ENCODE measurements around the gene TBX2.
A peak's percentile ranks its signal among the peaks of the same experiment; 100 is the strongest.

The TBX2 gene

DNA sequence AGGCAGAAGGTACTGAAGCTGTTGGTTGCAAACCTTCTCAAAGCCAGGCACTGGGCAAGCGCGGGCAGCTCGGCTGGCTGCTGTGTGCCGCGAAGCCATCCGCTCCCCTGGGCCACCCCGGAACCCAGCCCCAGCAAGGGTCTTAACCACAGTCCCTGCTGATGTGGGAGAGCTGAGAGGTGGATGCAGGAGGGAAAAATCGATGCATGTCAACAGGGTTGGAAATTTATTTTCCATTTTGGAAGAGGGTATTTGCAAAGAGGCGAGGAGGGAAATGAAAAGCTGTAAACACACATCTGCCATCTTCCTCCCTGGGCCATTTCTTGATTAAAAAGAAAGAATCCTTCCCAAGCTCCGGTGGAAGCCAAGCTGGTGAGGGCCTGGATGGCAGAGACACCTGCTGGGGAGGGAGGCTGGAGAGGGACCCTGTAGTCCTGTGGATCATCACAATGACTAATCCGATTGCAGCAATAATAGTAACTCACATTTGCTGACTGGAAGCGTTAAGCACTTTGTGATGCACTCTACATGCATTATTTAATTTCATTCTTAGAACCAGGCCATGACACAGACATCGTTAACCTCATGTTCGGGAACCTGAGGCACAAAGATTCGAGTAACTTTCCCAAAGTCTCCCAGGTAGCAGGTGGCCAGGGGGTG lies 13.9 kb upstream of the TBX2 start:
- ATAC-seq = no peak
- TF ChIP-seq CSRNP3 (CRISPR knock-in tag; IDR thresholded peaks at IDR 0.05) (peak; percentile 56; the same call in 1 of the 2 replicates), ISL1 (CRISPR knock-in tag; IDR thresholded peaks at IDR 0.05) (peak; percentile 72), ZC3H10 (CRISPR knock-in tag; IDR thresholded peaks at IDR 0.05) (no peak), ESRRG (CRISPR knock-in tag; IDR thresholded peaks at IDR 0.05) (0 out of 2 replicates have a peak, but pooled peaks have one; percentile 52), ZNF70 (CRISPR knock-in tag; IDR thresholded peaks at IDR 0.05) (no peak), ARNTL (CRISPR knock-in tag; IDR thresholded peaks at IDR 0.05; ENCODE audit: borderline replicate concordance, low read depth) (no peak), BACH2 (CRISPR knock-in tag; IDR thresholded peaks at IDR 0.05; ENCODE audit: borderline replicate concordance) (no peak), GLIS3 (CRISPR knock-in tag; IDR thresholded peaks at IDR 0.05) (0 out of 2 replicates have a peak, but pooled peaks have one; percentile 13), TSHZ2 (CRISPR knock-in tag; IDR thresholded peaks at IDR 0.05) (peak; percentile 21; the same call in 1 of the 2 replicates), TCF4 (CRISPR knock-in tag; IDR thresholded peaks at IDR 0.05; ENCODE audit: borderline replicate concordance) (peak; percentile 37; the same call in 1 of the 2 replicates), SNAI2 (CRISPR knock-in tag; IDR thresholded peaks at IDR 0.05) (no peak; the same call in 1 of the 2 replicates), CREB5 (CRISPR knock-in tag; IDR thresholded peaks at IDR 0.05; ENCODE audit: low read depth) (no peak), ZNF565 (CRISPR knock-in tag; conservative IDR thresholded peaks at IDR 0.05; ENCODE audit: low read depth) (no peak), ZFP3 (CRISPR knock-in tag; IDR thresholded peaks at IDR 0.05) (no peak)
- TF ChIP-seq, protein P1, sequence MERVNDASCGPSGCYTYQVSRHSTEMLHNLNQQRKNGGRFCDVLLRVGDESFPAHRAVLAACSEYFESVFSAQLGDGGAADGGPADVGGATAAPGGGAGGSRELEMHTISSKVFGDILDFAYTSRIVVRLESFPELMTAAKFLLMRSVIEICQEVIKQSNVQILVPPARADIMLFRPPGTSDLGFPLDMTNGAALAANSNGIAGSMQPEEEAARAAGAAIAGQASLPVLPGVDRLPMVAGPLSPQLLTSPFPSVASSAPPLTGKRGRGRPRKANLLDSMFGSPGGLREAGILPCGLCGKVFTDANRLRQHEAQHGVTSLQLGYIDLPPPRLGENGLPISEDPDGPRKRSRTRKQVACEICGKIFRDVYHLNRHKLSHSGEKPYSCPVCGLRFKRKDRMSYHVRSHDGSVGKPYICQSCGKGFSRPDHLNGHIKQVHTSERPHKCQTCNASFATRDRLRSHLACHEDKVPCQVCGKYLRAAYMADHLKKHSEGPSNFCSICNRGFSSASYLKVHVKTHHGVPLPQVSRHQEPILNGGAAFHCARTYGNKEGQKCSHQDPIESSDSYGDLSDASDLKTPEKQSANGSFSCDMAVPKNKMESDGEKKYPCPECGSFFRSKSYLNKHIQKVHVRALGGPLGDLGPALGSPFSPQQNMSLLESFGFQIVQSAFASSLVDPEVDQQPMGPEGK (CRISPR knock-in tag; IDR thresholded peaks at IDR 0.05; ENCODE audit: borderline replicate concordance) = no peak

- no peak for TF ChIP-seq ISL1 (CRISPR knock-in tag; IDR thresholded peaks at IDR 0.05)
- no peak for TF ChIP-seq ZC3H10 (CRISPR knock-in tag; IDR thresholded peaks at IDR 0.05)
- TF ChIP-seq ARNTL (CRISPR knock-in tag; IDR thresholded peaks at IDR 0.05; ENCODE audit: borderline replicate concordance, low read depth) = no peak
- no peak for TF ChIP-seq GLIS3 (CRISPR knock-in tag; IDR thresholded peaks at IDR 0.05)
- no peak for TF ChIP-seq BACH2 (CRISPR knock-in tag; IDR thresholded peaks at IDR 0.05; ENCODE audit: borderline replicate concordance)
- ATAC-seq = no peak
These were observed 13.4 kb upstream of the TBX2 start for GRCh38 chr17:61386251-61386650.

- ATAC-seq = no peak
- TF ChIP-seq ARNTL (CRISPR knock-in tag; IDR thresholded peaks at IDR 0.05; ENCODE audit: borderline replicate concordance, low read depth) (no peak), ISL1 (CRISPR knock-in tag; IDR thresholded peaks at IDR 0.05) (no peak), RARB (CRISPR knock-in tag; IDR thresholded peaks at IDR 0.05) (no peak), OSR1 (CRISPR knock-in tag; IDR thresholded peaks at IDR 0.05) (no peak), ZNF565 (CRISPR knock-in tag; conservative IDR thresholded peaks at IDR 0.05; ENCODE audit: low read depth) (no peak), ESRRG (CRISPR knock-in tag; IDR thresholded peaks at IDR 0.05) (no peak), ZC3H10 (CRISPR knock-in tag; IDR thresholded peaks at IDR 0.05) (no peak), CSDC2 (CRISPR knock-in tag; IDR thresholded peaks at IDR 0.05) (no peak), POU6F1 (CRISPR knock-in tag; IDR thresholded peaks at IDR 0.05; ENCODE audit: borderline replicate concordance, low read depth) (no peak), ZFP3 (CRISPR knock-in tag; IDR thresholded peaks at IDR 0.05) (no peak), ZNF8 (CRISPR knock-in tag; IDR thresholded peaks at IDR 0.05) (no peak), TCF4 (CRISPR knock-in tag; IDR thresholded peaks at IDR 0.05; ENCODE audit: borderline replicate concordance) (no peak), ZNF70 (CRISPR knock-in tag; IDR thresholded peaks at IDR 0.05) (no peak), TOX (CRISPR knock-in tag; IDR thresholded peaks at IDR 0.05; ENCODE audit: borderline replicate concordance) (no peak), BACH2 (CRISPR knock-in tag; IDR thresholded peaks at IDR 0.05; ENCODE audit: borderline replicate concordance) (no peak), CREB5 (CRISPR knock-in tag; IDR thresholded peaks at IDR 0.05; ENCODE audit: low read depth) (no peak), PPARA (CRISPR knock-in tag; IDR thresholded peaks at IDR 0.05; ENCODE audit: borderline replicate concordance) (no peak)
- TF ChIP-seq, protein P1 (CRISPR knock-in tag; IDR thresholded peaks at IDR 0.05; ENCODE audit: borderline replicate concordance) = no peak
These were observed 12.6 kb upstream of the TBX2 start for GRCh38 chr17:61387011-61387410.
